ENCODE data around the gene SGCD.

Gene SGCD

GRCh38 chr5:156322666-156323065 is 4.3 kb upstream of the SGCD start:
- H3K4me3 ChIP-seq (ENCODE audit: low read depth, low read length): no peak overlapping the region
- no peak for DNase-seq
- TF ChIP-seq, protein P1, sequence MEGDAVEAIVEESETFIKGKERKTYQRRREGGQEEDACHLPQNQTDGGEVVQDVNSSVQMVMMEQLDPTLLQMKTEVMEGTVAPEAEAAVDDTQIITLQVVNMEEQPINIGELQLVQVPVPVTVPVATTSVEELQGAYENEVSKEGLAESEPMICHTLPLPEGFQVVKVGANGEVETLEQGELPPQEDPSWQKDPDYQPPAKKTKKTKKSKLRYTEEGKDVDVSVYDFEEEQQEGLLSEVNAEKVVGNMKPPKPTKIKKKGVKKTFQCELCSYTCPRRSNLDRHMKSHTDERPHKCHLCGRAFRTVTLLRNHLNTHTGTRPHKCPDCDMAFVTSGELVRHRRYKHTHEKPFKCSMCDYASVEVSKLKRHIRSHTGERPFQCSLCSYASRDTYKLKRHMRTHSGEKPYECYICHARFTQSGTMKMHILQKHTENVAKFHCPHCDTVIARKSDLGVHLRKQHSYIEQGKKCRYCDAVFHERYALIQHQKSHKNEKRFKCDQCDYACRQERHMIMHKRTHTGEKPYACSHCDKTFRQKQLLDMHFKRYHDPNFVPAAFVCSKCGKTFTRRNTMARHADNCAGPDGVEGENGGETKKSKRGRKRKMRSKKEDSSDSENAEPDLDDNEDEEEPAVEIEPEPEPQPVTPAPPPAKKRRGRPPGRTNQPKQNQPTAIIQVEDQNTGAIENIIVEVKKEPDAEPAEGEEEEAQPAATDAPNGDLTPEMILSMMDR (IDR thresholded peaks at IDR 0.05; ENCODE audit: low read depth, low read length): no peak

DNA sequence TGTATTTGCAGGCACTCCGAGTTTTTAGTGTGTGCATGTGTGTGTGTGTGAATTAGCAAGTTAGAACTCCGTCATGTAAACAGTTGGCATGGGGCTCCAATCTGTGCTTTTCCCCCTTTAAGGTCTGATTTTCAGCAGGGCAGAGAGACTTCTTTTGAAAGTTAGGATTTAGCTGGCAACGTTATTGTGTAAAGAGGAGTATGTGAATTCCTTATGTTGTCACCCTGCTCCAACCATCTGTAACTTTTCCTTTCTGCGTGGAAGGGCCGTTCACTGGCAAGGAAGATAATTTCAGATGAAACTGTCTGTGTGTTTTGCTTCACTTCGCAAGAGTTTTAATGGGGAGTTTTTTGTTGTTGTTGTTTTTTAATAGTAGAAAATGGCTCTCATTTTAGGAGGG is 332 bp downstream of the SGCD start:
- Histone ChIP-seq H3K4me3 (ENCODE audit: low read depth, low read length) (no peak overlapping the region), H3K27me3 (no peaks in the 10 kb centered on the region), H3K4me1 (no peaks in the 10 kb centered on the region), H3K36me3 (no peaks in the 10 kb centered on the region), H3K9me3 (no peaks in the 10 kb centered on the region)
- no peak for DNase-seq
- TF ChIP-seq, protein P1 (IDR thresholded peaks at IDR 0.05; ENCODE audit: low read depth, low read length): no peak

More at GRCh38 chr5:156322666-156323065, 4.3 kb upstream of the SGCD start:
- Histone ChIP-seq H3K36me3 (no peaks in the 10 kb centered on the region), H3K4me1 (no peaks in the 10 kb centered on the region), H3K9me3 (no peaks in the 10 kb centered on the region), H3K27me3 (no peaks in the 10 kb centered on the region)

GRCh38 chr5:156328161-156328560 is 1.2 kb downstream of the SGCD start:
- Histone ChIP-seq H3K4me3 (ENCODE audit: low read depth, low read length) (no peak overlapping the region), H3K4me1 (no peaks in the 10 kb centered on the region), H3K27me3 (no peaks in the 10 kb centered on the region), H3K36me3 (no peaks in the 10 kb centered on the region), H3K9me3 (no peaks in the 10 kb centered on the region)
- TF ChIP-seq, protein P1 (IDR thresholded peaks at IDR 0.05; ENCODE audit: low read depth, low read length): no peak
- DNase-seq: no peak

DNA sequence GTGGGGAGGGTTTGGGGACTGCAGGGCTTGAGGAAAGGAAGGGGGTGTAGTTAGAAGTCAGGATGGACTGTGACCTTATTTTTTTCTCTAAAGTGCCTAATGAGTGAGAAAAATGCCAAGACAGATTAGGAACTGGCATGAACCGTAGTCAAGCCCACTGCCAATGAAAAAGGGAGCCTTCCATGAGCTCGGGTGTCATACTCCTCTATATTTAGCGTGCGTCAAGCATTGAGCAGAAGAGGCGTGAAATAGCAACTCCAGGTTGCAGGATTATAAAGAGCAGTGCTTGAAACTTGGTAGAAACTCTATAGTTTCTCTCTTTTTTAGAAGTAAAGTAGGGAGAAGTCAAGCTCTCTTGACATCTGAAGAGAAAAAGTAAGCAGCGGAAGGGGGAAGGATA is 1.8 kb downstream of the SGCD start:
- TF ChIP-seq, protein P1 (IDR thresholded peaks at IDR 0.05; ENCODE audit: low read depth, low read length): no peak
- Histone ChIP-seq H3K27me3 (no peaks in the 10 kb centered on the region), H3K4me3 (ENCODE audit: low read depth, low read length) (no peak overlapping the region), H3K9me3 (no peaks in the 10 kb centered on the region), H3K36me3 (no peaks in the 10 kb centered on the region), H3K4me1 (no peaks in the 10 kb centered on the region)
- no peak for DNase-seq

GRCh38 chr5:156329171-156329611 is 2.2 kb downstream of the SGCD start:
- no peaks in the 10 kb centered on the region for H3K4me1 ChIP-seq
- no peaks in the 10 kb centered on the region for H3K9me3 ChIP-seq
- no peak for DNase-seq
- H3K27me3 ChIP-seq: no peaks in the 10 kb centered on the region
- TF ChIP-seq, protein P1 (IDR thresholded peaks at IDR 0.05; ENCODE audit: low read depth, low read length): no peak
- H3K36me3 ChIP-seq: no peaks in the 10 kb centered on the region
- H3K4me3 ChIP-seq (ENCODE audit: low read depth, low read length): no peak overlapping the region

- no peaks in the 10 kb centered on the region for H3K9me3 ChIP-seq
- no peaks in the 10 kb centered on the region for H3K27me3 ChIP-seq
- no peak for DNase-seq
- TF ChIP-seq, protein P1 (IDR thresholded peaks at IDR 0.05; ENCODE audit: low read depth, low read length): no peak
- H3K4me1 ChIP-seq: no peaks in the 10 kb centered on the region
- H3K36me3 ChIP-seq: no peaks in the 10 kb centered on the region
- H3K4me3 ChIP-seq (ENCODE audit: low read depth, low read length): no peak overlapping the region
These were observed 3.3 kb downstream of the SGCD start for GRCh38 chr5:156330141-156330870.

Data from BE2C (cell line).